A549 (cell line): ENCODE results near the gene JDP2.

Source experiments
- CHD2 ChIP-seq: fragments of 150-350 bp; IDR thresholded peaks from 2 replicates; pipeline ENCODE4 v1.6.1; 2014; ENCODE audit warnings: low read length; ENCODE audit not compliant: partially characterized antibody
- ESRRA ChIP-seq: fragments of 150-350 bp; IDR thresholded peaks from 2 replicates; pipeline ENCODE4 v1.6.1; 2014; ENCODE audit warnings: mild to moderate bottlenecking, low read length, borderline replicate concordance
- GATA3 ChIP-seq: IDR thresholded peaks from 2 replicates; pipeline ENCODE4 v1.6.1; 2012; ENCODE audit warnings: borderline replicate concordance
- HOXA7 ChIP-seq: fragments of 250-450 bp; sonication (Bioruptor Pico); IDR thresholded peaks from 2 replicates; pipeline ENCODE4 v1.5.0; 2020; ENCODE audit warnings: mild to moderate bottlenecking, moderate library complexity
- NFE2L2 ChIP-seq: fragments of 150-350 bp; conservative IDR thresholded peaks from 2 replicates; pipeline ENCODE4 v1.6.1; 2014; ENCODE audit warnings: low read length
- POLR2A ChIP-seq: IDR thresholded peaks from 2 replicates; pipeline ENCODE4 v1.6.1; 2012; ENCODE audit warnings: mild to moderate bottlenecking, low read length
- RAD21 ChIP-seq, 2 experiments: fragments of >200 bp in 1 of 2; sonication (Bioruptor Twin) in 1 of 2; formaldehyde crosslinking in 1 of 2; IDR thresholded peaks in 1 of 2; conservative IDR thresholded peaks in 1 of 2; 2 replicates in 1 of 2; 3 replicates in 1 of 2; pipeline ENCODE4 v1.6.1; 2012 to 2018; ENCODE audit warnings: inconsistent platforms in 1 of 2
- TF ChIP-seq, protein P1 (sequence below): fragments of >200 bp; sonication (Bioruptor Twin); formaldehyde crosslinking; IDR thresholded peaks from 3 replicates; pipeline ENCODE4 v1.5.1; 2016
- TF ChIP-seq, protein P2 (sequence below): fragments of >200 bp; sonication (Bioruptor Twin); formaldehyde crosslinking; IDR thresholded peaks from 3 replicates; pipeline ENCODE4 v1.6.1; 2016
- TF ChIP-seq, protein P3 (sequence below): IDR thresholded peaks from 2 replicates; pipeline ENCODE4 v1.6.1; 2012; ENCODE audit warnings: low read depth, borderline replicate concordance

DNA sequence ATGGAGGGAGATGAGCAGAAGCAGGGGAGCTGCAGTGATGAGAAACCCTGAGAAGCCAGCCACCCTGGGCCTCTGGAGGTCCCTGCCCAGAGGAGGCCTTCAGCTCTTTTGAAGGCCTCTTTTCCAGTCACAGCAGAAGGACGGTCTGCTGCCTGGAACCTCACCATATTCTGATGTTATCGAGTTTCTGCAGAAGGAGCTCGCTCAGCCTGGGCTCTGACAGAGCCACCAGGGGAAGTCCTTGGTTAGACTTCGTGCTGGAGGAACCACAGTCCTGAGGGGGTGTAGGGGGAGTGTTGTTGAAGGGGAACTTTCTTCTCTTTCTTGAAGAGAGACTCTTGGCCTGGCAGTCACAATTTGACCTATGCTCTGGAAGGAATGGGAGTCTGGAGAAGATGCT, 69.4 kb downstream of the JDP2 start:
- TF ChIP-seq, protein P1, sequence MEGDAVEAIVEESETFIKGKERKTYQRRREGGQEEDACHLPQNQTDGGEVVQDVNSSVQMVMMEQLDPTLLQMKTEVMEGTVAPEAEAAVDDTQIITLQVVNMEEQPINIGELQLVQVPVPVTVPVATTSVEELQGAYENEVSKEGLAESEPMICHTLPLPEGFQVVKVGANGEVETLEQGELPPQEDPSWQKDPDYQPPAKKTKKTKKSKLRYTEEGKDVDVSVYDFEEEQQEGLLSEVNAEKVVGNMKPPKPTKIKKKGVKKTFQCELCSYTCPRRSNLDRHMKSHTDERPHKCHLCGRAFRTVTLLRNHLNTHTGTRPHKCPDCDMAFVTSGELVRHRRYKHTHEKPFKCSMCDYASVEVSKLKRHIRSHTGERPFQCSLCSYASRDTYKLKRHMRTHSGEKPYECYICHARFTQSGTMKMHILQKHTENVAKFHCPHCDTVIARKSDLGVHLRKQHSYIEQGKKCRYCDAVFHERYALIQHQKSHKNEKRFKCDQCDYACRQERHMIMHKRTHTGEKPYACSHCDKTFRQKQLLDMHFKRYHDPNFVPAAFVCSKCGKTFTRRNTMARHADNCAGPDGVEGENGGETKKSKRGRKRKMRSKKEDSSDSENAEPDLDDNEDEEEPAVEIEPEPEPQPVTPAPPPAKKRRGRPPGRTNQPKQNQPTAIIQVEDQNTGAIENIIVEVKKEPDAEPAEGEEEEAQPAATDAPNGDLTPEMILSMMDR, result no peak
- TF ChIP-seq, protein P2, sequence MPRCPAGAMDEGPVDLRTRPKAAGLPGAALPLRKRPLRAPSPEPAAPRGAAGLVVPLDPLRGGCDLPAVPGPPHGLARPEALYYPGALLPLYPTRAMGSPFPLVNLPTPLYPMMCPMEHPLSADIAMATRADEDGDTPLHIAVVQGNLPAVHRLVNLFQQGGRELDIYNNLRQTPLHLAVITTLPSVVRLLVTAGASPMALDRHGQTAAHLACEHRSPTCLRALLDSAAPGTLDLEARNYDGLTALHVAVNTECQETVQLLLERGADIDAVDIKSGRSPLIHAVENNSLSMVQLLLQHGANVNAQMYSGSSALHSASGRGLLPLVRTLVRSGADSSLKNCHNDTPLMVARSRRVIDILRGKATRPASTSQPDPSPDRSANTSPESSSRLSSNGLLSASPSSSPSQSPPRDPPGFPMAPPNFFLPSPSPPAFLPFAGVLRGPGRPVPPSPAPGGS, result no peak
- TF ChIP-seq, protein P3, sequence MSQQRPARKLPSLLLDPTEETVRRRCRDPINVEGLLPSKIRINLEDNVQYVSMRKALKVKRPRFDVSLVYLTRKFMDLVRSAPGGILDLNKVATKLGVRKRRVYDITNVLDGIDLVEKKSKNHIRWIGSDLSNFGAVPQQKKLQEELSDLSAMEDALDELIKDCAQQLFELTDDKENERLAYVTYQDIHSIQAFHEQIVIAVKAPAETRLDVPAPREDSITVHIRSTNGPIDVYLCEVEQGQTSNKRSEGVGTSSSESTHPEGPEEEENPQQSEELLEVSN, result no peak
- TF ChIP-seq RAD21 (conservative IDR thresholded peaks at IDR 0.05 in 1 of 2, IDR thresholded peaks at IDR 0.05 in 1 of 2) (no peak), GATA3 (no peak), NFE2L2 (no peak), ESRRA (no peak), HOXA7 (no peak), CHD2 (no peak), POLR2A (no peak)
